ENCODE measurements around the gene LIN52. TPM values are rescaled to one million over a fixed set of nuclear protein-coding genes. Genes with fewer than 3 reads are reported as not detected.

Gene LIN52
- total RNA-seq, 3 donors from 2014 or later = 4.1 to 9.0 (median 7.4) TPM

GRCh38 chr14:74161526-74162158 is 76.9 kb downstream of the LIN52 start:
- ATAC-seq (no peak), DNase-seq (no peak)
- H3K4me1 ChIP-seq (ENCODE audit: low read depth) = no peaks in the 10 kb centered on the region
- no peak overlapping the region for H3K4me3 ChIP-seq
- H3K9me3 ChIP-seq = no peaks in the 10 kb centered on the region
- intact Hi-C loops (cut with DNase I, micrococcal nuclease) = no loop called here
- TF ChIP-seq CTCF (IDR thresholded peaks at IDR 0.05) = no peak
- no peaks in the 10 kb centered on the region for H3K36me3 ChIP-seq (ENCODE audit: low read depth)

GRCh38 chr14:74169906-74170305 is 85.2 kb downstream of the LIN52 start:
- TF ChIP-seq CTCF (IDR thresholded peaks at IDR 0.05) = no peak
- Histone ChIP-seq H3K9me3 (no peaks in the 10 kb centered on the region), H3K4me1 (ENCODE audit: low read depth) (no peaks in the 10 kb centered on the region), H3K4me3 (no peak overlapping the region), H3K36me3 (ENCODE audit: low read depth) (no peaks in the 10 kb centered on the region)
- intact Hi-C loops (cut with DNase I, micrococcal nuclease) = no loop called here
- no peak for DNase-seq
- no peak for ATAC-seq

- Histone ChIP-seq H3K36me3 (ENCODE audit: low read depth) (no peaks in the 10 kb centered on the region), H3K4me1 (ENCODE audit: low read depth) (no peaks in the 10 kb centered on the region), H3K9me3 (no peaks in the 10 kb centered on the region), H3K4me3 (no peak overlapping the region)
- intact Hi-C loops (cut with DNase I, micrococcal nuclease) = no loop called here
- no peak for ATAC-seq
- no peak for DNase-seq
- no peak for TF ChIP-seq CTCF (IDR thresholded peaks at IDR 0.05)
Observed at GRCh38 chr14:74176400-74176793, 91.6 kb downstream of the LIN52 start.

- Histone ChIP-seq H3K4me3 (no peak overlapping the region), H3K9me3 (no peaks in the 10 kb centered on the region), H3K36me3 (ENCODE audit: low read depth) (no peaks in the 10 kb centered on the region), H3K4me1 (ENCODE audit: low read depth) (no peaks in the 10 kb centered on the region)
- no peak for TF ChIP-seq CTCF (IDR thresholded peaks at IDR 0.05)
- ATAC-seq (no peak), DNase-seq (no peak)
- intact Hi-C loops (cut with DNase I, micrococcal nuclease) = no loop called here
Observed at GRCh38 chr14:74179856-74180255, 95.1 kb downstream of the LIN52 start.

GRCh38 chr14:74190927-74191575 is 106.3 kb downstream of the LIN52 start:
- no peaks in the 10 kb centered on the region for H3K36me3 ChIP-seq (ENCODE audit: low read depth)
- no peak for DNase-seq
- no peaks in the 10 kb centered on the region for H3K4me1 ChIP-seq (ENCODE audit: low read depth)
- ATAC-seq = no peak
- no peaks in the 10 kb centered on the region for H3K9me3 ChIP-seq
- no peak for TF ChIP-seq CTCF (IDR thresholded peaks at IDR 0.05)
- no peak overlapping the region for H3K4me3 ChIP-seq
- intact Hi-C loops (cut with DNase I, micrococcal nuclease) = no loop called here

All from mucosa of descending colon (tissue), 3 donors.